Stimulated activated CD4-positive, alpha-beta T cell treated with anti-CD3 and anti-CD28 coated beads, Interleukin-1b, Interleukin-23, amount 100 ng/mL, for 4 hours (primary cell): Measurements from ENCODE around the gene TFAP2C.
"Not testable (repeated sequence)": the region's sequence is repeated elsewhere in the genome, so short reads cannot be mapped to it uniquely, and the experiment has no call there.

Experiments used
- DNase-seq, 2 donors: peaks; one replicate each; pipeline ENCODE4 v3.0.0-alpha.2; 2020; ENCODE audit warnings: low read depth in 2 of 2

TFAP2C gene

GRCh38 chr20:56653211-56653610 is 24.1 kb downstream of the TFAP2C start:
- no peak for DNase-seq

- DNase-seq, result no peak
These were observed 27.5 kb downstream of the TFAP2C start for GRCh38 chr20:56656632-56657031.

GRCh38 chr20:56657879-56658278 is 28.8 kb downstream of the TFAP2C start:
- no peak for DNase-seq

- not testable (repeated sequence) for DNase-seq
These were observed 29.3 kb downstream of the TFAP2C start for GRCh38 chr20:56658341-56658947.

DNA sequence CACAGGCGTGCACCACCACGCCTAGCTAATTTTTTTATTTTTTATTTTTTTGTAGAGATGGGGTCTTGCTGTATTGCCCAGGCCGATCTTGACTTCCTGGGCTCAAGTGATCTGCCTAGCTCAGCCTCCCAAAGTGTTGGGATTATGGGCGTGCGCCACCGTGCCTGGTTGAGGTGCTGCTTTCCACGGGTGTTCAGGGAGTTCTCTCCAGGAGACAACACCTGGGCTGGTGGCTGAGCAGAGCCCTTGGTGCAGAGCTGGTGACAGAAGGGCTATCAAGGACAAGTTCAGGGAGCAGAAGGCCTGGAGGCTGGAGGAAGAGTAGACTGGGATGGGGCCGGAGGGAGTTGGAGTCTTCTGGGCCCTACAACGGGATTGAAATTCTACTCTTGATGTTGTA is 34.6 kb downstream of the TFAP2C start:
- DNase-seq, result no peak

- no peak for DNase-seq
These were observed 35.7 kb downstream of the TFAP2C start for GRCh38 chr20:56664796-56665195.

GRCh38 chr20:56665806-56666205 is 36.7 kb downstream of the TFAP2C start:
- no peak for DNase-seq

DNA sequence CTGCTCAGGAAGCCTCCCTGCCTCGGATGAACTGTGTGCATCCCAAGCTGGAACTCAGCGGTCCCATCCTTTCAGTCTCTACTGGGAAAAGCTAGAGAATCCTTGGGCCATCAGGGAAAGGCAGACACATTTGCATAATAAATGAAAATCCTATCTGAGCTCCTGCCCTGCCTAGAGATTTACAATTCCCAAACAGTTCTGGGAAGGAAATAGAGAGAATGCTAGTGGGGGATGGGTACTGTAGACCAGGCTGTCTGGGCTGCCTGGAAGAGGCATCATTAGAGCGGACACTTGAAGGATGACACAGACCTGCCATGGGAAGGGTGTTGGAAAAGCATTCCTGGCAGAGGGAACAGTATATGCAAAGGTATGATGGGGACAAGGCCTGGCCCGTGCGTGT is 44.3 kb downstream of the TFAP2C start:
- DNase-seq, result no peak

- no peak for DNase-seq
These were observed 46.9 kb downstream of the TFAP2C start for GRCh38 chr20:56676001-56676400.

DNA sequence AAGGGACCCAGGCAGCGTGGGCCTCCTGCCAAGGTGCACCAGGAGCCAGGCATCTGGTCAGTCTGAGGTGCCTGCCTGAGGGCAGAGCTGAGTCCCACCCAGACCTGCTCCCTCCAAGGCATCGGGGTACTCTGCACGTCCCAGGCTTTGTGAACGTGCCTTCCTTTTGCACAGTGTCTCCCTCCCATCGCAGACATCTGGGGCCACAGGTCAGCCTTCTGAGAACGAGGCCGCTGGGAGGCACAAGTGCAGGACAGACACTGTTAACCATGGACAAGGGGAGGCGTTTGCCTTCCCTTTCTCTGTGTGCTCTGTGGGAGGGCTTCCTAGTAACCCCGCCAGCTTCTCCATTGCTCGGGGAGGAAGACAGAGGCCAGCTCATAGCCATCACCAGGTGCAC is 47.6 kb downstream of the TFAP2C start:
- no peak for DNase-seq

DNA sequence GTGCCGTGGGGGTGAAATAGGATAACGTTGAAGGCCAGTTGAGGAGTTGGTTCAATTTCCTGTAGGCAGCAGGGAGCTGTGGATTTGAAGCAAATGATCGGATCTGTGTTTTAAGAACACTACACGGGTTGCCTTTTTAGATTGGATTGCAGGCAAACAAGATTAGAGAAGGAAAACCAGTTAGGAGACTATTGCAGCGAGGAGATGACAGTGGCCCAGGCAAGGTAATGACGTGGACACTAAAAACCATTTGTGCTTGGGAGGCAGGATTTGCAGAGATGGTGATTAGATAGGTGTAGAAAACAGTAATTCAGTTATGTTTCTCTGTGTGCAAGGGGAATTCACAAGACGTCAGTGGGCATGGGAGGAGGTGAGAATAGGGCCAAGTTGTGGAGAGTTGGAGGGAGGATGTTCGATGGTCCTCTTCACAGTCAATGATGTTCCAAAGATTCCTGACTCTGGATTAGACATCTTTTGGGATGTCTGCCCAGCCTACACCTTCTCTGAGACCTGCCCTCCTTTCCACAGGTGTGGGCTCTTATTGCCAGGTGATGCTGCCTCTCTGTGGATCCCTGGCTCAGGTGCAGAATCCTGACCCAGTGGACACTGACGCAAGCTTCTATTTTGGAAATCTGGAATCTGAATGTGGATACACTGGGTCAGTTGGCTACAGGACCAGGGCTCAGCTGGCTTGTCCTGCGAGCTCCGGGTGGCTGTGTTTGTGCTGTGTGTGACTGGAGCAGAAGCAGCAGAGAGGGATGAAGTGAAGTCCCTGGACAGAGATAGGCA is 54.2 kb downstream of the TFAP2C start:
- DNase-seq, result no peak

DNA sequence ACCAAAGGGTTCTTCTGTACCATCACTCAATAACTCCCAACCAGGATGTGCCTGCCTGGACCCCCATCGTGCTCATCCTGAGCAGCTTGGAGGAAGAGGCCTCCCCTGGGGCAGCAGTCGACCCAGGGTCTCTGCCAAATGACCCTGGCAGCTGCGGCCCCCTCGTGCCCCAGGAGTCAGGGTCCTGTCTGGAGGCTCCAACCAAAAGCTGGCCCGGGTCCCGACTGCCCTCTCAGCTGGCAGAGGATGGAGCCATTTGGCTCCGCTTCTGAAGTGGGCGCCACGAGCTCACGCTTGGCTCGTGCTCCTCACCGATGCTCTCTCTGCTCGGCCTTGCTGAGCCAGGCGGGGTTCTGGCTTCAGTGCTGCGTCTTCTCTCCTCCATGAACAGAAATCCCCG is 56.8 kb downstream of the TFAP2C start:
- no peak for DNase-seq

- DNase-seq, result no peak
These were observed 58.0 kb downstream of the TFAP2C start for GRCh38 chr20:56687061-56687460.

DNA sequence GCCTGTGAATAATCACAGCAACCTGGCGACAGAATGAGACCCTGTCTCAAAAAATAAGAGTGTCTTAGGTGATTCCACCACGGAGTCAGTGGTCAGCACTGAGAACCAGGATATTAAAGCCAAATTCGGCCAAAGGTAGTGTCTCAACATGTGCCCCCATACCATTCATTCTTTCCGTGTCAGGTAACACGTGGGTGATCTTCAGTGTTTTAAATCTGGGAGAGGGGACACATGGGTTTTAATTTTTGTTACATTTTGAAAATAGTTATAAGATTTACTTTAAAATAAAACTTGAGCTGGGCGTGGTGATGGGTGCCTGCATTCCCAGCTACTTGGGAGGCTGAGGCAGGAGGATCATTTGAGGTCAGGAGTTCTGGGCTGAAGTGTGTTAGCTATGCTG is 59.0 kb downstream of the TFAP2C start:
- no peak for DNase-seq
